Spleen (tissue), 7 donors: ENCODE measurements around the gene NPAS4.

Experiments used
- POLR2A ChIP-seq, 3 donors: fragments of 450-650 bp; IDR thresholded peaks; one replicate each; pipeline ENCODE4 v1.5.1; 2017; ENCODE audit warnings: antibody characterized with exemption in 3 of 3, mild to moderate bottlenecking in 1 of 3
- POLR2AphosphoS5 ChIP-seq, 3 donors: sonication (generic); formaldehyde crosslinking; IDR thresholded peaks; one replicate each; pipeline ENCODE4 v1.5.1; 2017; ENCODE audit warnings: antibody characterized with exemption in 3 of 3
- TF ChIP-seq, protein P1 (sequence below), 11 experiments: fragments of 200-600 bp in 7 of 11; fragments of 450-650 bp in 4 of 11; sonication (generic) in 4 of 11; IDR thresholded peaks in 8 of 11; conservative IDR thresholded peaks in 3 of 11; 1 replicate in 7 of 11; 2 replicates in 4 of 11; pipeline versions ENCODE4 v1.4.0 to v1.8.0; 2016 to 2021; ENCODE audit warnings: antibody characterized with exemption in 11 of 11, inconsistent platforms in 4 of 11, mild to moderate bottlenecking in 1 of 11
- donor health status: DM: no; HTN: no; CAD: no; lungs with moderate emphysema.
- donor health status: DM: no; HTN: no; CAD: no.
- donor health status: DM: no; HTN: no; CAD: no.

DNA sequence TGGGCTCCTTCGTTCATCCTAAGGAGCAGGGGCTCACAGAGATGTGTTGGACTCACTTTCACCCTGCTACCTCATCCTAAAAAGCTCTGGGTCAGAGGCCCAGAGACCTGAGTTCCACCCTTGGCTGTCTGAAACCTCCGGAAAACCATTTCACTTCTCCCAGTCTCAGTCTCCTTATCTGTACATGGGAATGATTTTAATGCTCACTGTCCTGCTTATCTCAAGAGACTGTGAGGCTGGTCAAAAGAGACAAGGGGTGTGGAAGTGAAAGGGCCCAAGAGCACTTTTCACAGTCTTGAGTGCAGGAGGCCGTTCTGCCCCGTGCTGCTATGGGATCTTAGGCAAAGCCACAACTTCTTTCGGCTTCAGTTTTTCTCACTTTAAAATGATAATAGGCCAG is 13.2 kb upstream of the NPAS4 start:
- TF ChIP-seq, protein P1, sequence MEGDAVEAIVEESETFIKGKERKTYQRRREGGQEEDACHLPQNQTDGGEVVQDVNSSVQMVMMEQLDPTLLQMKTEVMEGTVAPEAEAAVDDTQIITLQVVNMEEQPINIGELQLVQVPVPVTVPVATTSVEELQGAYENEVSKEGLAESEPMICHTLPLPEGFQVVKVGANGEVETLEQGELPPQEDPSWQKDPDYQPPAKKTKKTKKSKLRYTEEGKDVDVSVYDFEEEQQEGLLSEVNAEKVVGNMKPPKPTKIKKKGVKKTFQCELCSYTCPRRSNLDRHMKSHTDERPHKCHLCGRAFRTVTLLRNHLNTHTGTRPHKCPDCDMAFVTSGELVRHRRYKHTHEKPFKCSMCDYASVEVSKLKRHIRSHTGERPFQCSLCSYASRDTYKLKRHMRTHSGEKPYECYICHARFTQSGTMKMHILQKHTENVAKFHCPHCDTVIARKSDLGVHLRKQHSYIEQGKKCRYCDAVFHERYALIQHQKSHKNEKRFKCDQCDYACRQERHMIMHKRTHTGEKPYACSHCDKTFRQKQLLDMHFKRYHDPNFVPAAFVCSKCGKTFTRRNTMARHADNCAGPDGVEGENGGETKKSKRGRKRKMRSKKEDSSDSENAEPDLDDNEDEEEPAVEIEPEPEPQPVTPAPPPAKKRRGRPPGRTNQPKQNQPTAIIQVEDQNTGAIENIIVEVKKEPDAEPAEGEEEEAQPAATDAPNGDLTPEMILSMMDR (IDR thresholded peaks at IDR 0.05 in 8 of 11, conservative IDR thresholded peaks at IDR 0.05 in 3 of 11), result no peak
- no peak for TF ChIP-seq POLR2A (IDR thresholded peaks at IDR 0.05)
- no peak for TF ChIP-seq POLR2AphosphoS5 (IDR thresholded peaks at IDR 0.05)
